Neural cell (in vitro differentiated cells): ENCODE results near the gene ATF6. TPM values are rescaled to one million over a fixed set of nuclear protein-coding genes. Genes with fewer than 3 reads are reported as not detected.

Experiments
- H2AFZ ChIP-seq: fragments of 200-600, 300-800 bp; sonication (generic), shearing (Covaris generic); 2 replicates; pipeline ENCODE4 v1.6.0; 2014; ENCODE audit warnings: low read depth, mild to moderate bottlenecking, antibody characterized with exemption, low read length, moderate library complexity
- H3F3A ChIP-seq: fragments of 200-600 bp; shearing (Covaris generic); 2 replicates; pipeline ENCODE4 v1.6.1; 2016; ENCODE audit warnings: mild to moderate bottlenecking, moderate library complexity, mixed read lengths, antibody characterized with exemption, low read length; ENCODE audit not compliant: insufficient read depth, poor library complexity, severe bottlenecking
- H3K27ac ChIP-seq: fragments of 200-600, 300-800 bp; sonication (generic), shearing (Covaris generic); 2 replicates; pipeline ENCODE4 v1.5.1; 2014; ENCODE audit warnings: mild to moderate bottlenecking, low read length, moderate library complexity
- H3K27me3 ChIP-seq: fragments of 300-800, 200-600 bp; sonication (generic), shearing (Covaris generic); 2 replicates; pipeline ENCODE4 v1.6.0; 2014; ENCODE audit warnings: mild to moderate bottlenecking, low read depth, low read length, moderate library complexity; ENCODE audit not compliant: insufficient read depth
- H3K36me3 ChIP-seq: fragments of 300-800, 200-600 bp; sonication (generic), shearing (Covaris generic); 2 replicates; pipeline ENCODE4 v1.5.1; 2014; ENCODE audit warnings: mild to moderate bottlenecking, antibody characterized with exemption, low read length, moderate library complexity; ENCODE audit not compliant: insufficient read depth
- H3K4me2 ChIP-seq: fragments of 300-800, 200-600 bp; sonication (generic), shearing (Covaris generic); 2 replicates; pipeline ENCODE4 v1.6.0; 2014; ENCODE audit warnings: mild to moderate bottlenecking, low read length
- H3K4me3 ChIP-seq: fragments of 300-800, 200-600 bp; sonication (generic), shearing (Covaris generic); 2 replicates; pipeline ENCODE4 v1.5.1; 2014; ENCODE audit warnings: mild to moderate bottlenecking, low read length, moderate library complexity
- H3K79me2 ChIP-seq: fragments of 200-600 bp; shearing (Covaris generic); replicated peaks from 2 replicates; pipeline ENCODE4 v1.6.0; 2014; ENCODE audit warnings: mild to moderate bottlenecking, low read length, moderate library complexity; ENCODE audit not compliant: insufficient read depth
- H3K9ac ChIP-seq: fragments of 300-800, 200-600 bp; sonication (generic), shearing (Covaris generic); 2 replicates; pipeline ENCODE4 v1.6.1; 2016; ENCODE audit warnings: mild to moderate bottlenecking, low read length, mixed read lengths
- H3K9me2 ChIP-seq: fragments of 200-600 bp; shearing (Covaris generic); 2 replicates; pipeline ENCODE4 v1.6.1; 2016; ENCODE audit warnings: mild to moderate bottlenecking, low read length, mixed read lengths; ENCODE audit not compliant: insufficient read depth
- H3K9me3 ChIP-seq: fragments of 200-600, 300-800 bp; sonication (generic), shearing (Covaris generic); 2 replicates; pipeline ENCODE4 v1.6.1; 2016; ENCODE audit warnings: mild to moderate bottlenecking, mixed run types, low read length, moderate library complexity, mixed read lengths
- H4K20me1 ChIP-seq: fragments of 200-600 bp; shearing (Covaris generic); 2 replicates; pipeline ENCODE4 v1.6.1; 2016; ENCODE audit warnings: mild to moderate bottlenecking, mixed run types; ENCODE audit not compliant: insufficient read depth
- CTCF ChIP-seq: fragments of 450-650 bp; IDR thresholded peaks from 2 replicates; pipeline ENCODE4 v1.5.1; 2014; ENCODE audit warnings: antibody characterized with exemption, mild to moderate bottlenecking, moderate library complexity; ENCODE audit not compliant: poor library complexity, severe bottlenecking
- EP300 ChIP-seq: fragments of 450-650 bp; conservative IDR thresholded peaks from 2 replicates; pipeline ENCODE4 v1.6.1; 2014; ENCODE audit warnings: antibody characterized with exemption, mild to moderate bottlenecking, moderate library complexity; ENCODE audit not compliant: poor library complexity, severe bottlenecking
- EZH2 ChIP-seq: fragments of 200-600, 300-800 bp; shearing (Covaris generic), sonication (generic); IDR thresholded peaks from 2 replicates; pipeline ENCODE4 v1.6.1; 2014; ENCODE audit warnings: antibody characterized with exemption, low read length, borderline replicate concordance, mild to moderate bottlenecking; ENCODE audit not compliant: insufficient read depth, poor library complexity, severe bottlenecking
- MXI1 ChIP-seq: fragments of 450-650 bp; conservative IDR thresholded peaks from 2 replicates; pipeline ENCODE4 v1.6.1; 2014; ENCODE audit warnings: antibody characterized with exemption, mild to moderate bottlenecking; ENCODE audit not compliant: poor library complexity, severe bottlenecking
- POLR2AphosphoS5 ChIP-seq: IDR thresholded peaks from 2 replicates; pipeline ENCODE4 v1.6.1; 2012
- RAD21 ChIP-seq: fragments of 450-650 bp; conservative IDR thresholded peaks from 2 replicates; pipeline ENCODE4 v1.6.1; 2014; ENCODE audit warnings: antibody characterized with exemption, mild to moderate bottlenecking, moderate library complexity
- REST ChIP-seq: IDR thresholded peaks from 2 replicates; pipeline ENCODE4 v1.6.1; 2012; ENCODE audit warnings: borderline replicate concordance
- SMC3 ChIP-seq: fragments of 450-650 bp; conservative IDR thresholded peaks from 2 replicates; pipeline ENCODE4 v1.6.1; 2014; ENCODE audit warnings: antibody characterized with exemption, mild to moderate bottlenecking, moderate library complexity; ENCODE audit not compliant: poor library complexity
- TAF1 ChIP-seq: IDR thresholded peaks from 2 replicates; pipeline ENCODE4 v1.6.1; 2012; ENCODE audit warnings: low read depth
- polyA plus RNA-seq: library from polyadenylated mRNA; depleted of rRNA; stranded (reverse); fragments of >200 nt; gene quantifications from 2 replicates; pipeline ENCODE4 v1.2.3, GENCODE V29; 2014

Gene ATF6
- polyA plus RNA-seq, 1 donor from 2014 or later, result 16.6 TPM

DNA sequence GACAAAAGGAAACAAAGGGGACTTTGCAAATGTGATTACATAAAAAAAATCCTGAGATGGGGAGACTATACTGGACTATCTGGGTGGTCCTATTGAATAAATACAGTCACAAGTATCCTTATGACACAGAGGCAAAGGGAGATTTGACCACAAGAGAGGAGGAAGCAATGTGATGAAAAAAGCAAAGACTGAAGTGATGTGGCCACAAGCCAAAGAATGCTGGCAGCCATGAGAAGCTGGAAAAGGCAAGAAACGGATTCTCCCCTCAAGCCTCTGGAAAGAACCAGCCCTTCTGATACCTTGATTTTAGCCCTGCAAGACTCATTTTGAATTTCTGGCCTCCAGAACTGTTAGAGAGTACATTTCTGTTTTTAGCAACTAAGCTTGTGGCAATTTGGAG lies 221.2 kb downstream of the ATF6 start:
- no peak overlapping the region for H3K9ac ChIP-seq
- no peaks in the 10 kb centered on the region for H3K27me3 ChIP-seq
- no peaks in the 10 kb centered on the region for H3F3A ChIP-seq
- no peaks in the 10 kb centered on the region for H3K79me2 ChIP-seq
- peaks cover 4% of the 10 kb centered on the region for H3K9me3 ChIP-seq
- H4K20me1 ChIP-seq, result no peaks in the 10 kb centered on the region
- no peak overlapping the region for H3K4me3 ChIP-seq
- TF ChIP-seq SMC3 (no peak), EZH2 (no peak), EP300 (no peak), POLR2AphosphoS5 (no peak), TAF1 (no peak), MXI1 (no peak), REST (no peak), RAD21 (no peak), CTCF (no peak)
- no peak overlapping the region for H2AFZ ChIP-seq
- H3K36me3 ChIP-seq, result no peaks in the 10 kb centered on the region
- no peak overlapping the region for H3K4me2 ChIP-seq
- no peak overlapping the region for H3K27ac ChIP-seq
- no peaks in the 10 kb centered on the region for H3K9me2 ChIP-seq

DNA sequence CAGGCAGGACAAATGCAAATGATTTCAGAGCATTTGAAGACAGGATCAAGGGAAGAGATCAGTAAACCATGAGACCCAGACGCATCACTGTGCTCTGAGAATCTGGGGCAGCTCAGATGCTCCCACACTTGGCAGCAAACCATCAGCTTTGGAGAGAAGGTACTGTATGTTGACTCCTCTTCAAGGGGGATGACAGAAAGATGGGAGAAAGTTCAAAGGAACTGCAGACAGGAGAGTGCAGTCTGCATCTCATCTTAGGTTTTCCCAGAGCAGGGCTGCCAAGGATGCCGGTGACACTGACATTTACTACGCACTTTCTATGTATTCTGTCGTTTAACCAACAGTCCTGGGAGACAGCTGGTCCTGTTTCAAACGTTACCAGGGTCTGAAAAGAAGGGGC lies 221.8 kb downstream of the ATF6 start:
- H3K9me3 ChIP-seq, result peaks cover 4% of the 10 kb centered on the region
- no peak overlapping the region for H3K27ac ChIP-seq
- H3K9me2 ChIP-seq, result no peaks in the 10 kb centered on the region
- TF ChIP-seq MXI1 (no peak), REST (no peak), TAF1 (no peak), CTCF (no peak)
- H3K36me3 ChIP-seq, result no peaks in the 10 kb centered on the region
- H3K27me3 ChIP-seq, result no peaks in the 10 kb centered on the region
- H2AFZ ChIP-seq, result no peak overlapping the region
- H3F3A ChIP-seq, result no peaks in the 10 kb centered on the region
- no peak overlapping the region for H3K9ac ChIP-seq
- no peaks in the 10 kb centered on the region for H3K79me2 ChIP-seq
- no peak overlapping the region for H3K4me2 ChIP-seq
- H4K20me1 ChIP-seq, result no peaks in the 10 kb centered on the region
- no peak overlapping the region for H3K4me3 ChIP-seq
